HG03060 (cell line): ENCODE measurements around the gene SYCP2L.
"Not testable (repeated sequence)": the region's sequence is repeated elsewhere in the genome, so short reads cannot be mapped to it uniquely, and the experiment has no call there.

Experiments used
- ATAC-seq: cut with Tn5 transposase; IDR thresholded peaks from one replicate; pipeline ENCODE4 v1.9.1; 2021; ENCODE audit warnings: low read depth, moderate number of reproducible peaks; ENCODE audit not compliant: unreplicated experiment

SYCP2L gene

GRCh38 chr6:10886691-10887502, at the start of gene SYCP2L:
TSS of gene SYCP2L (plus strand) at chr6:10887052. CDS start at chr6:10887127, 75 bp downstream.
- peak; percentile 37 for ATAC-seq

- ATAC-seq: no peak
Observed at GRCh38 chr6:10837622-10837994, 49.2 kb upstream of the SYCP2L start.

- ATAC-seq: peak; percentile 69
Observed at GRCh38 chr6:10837995-10838793, 48.7 kb upstream of the SYCP2L start, which contains the start of gene MAK. TSS of gene MAK (minus strand) at chr6:10838539. CDS start at chr6:10830648, 7,891 bp downstream.

- ATAC-seq: peak; percentile 56
Observed at GRCh38 chr6:10838794-10839333, 48.0 kb upstream of the SYCP2L start.

- ATAC-seq: no peak
Observed at GRCh38 chr6:10843554-10843953, 43.3 kb upstream of the SYCP2L start.

- ATAC-seq: no peak
Observed at GRCh38 chr6:10847684-10848083, 39.2 kb upstream of the SYCP2L start.

GRCh38 chr6:10849901-10850300, 37.0 kb upstream of the SYCP2L start:
- no peak for ATAC-seq

GRCh38 chr6:10850728-10851127, 36.1 kb upstream of the SYCP2L start:
- no peak for ATAC-seq

- no peak for ATAC-seq
Observed at GRCh38 chr6:10852361-10852960, 34.4 kb upstream of the SYCP2L start.

- not testable (repeated sequence) for ATAC-seq
Observed at GRCh38 chr6:10853849-10854300, 33.0 kb upstream of the SYCP2L start.

GRCh38 chr6:10854922-10855632, 31.8 kb upstream of the SYCP2L start:
- no peak for ATAC-seq

GRCh38 chr6:10857259-10857658, 29.6 kb upstream of the SYCP2L start:
- no peak for ATAC-seq

- no peak for ATAC-seq
Observed at GRCh38 chr6:10861086-10861485, 25.8 kb upstream of the SYCP2L start.

- no peak for ATAC-seq
Observed at GRCh38 chr6:10862361-10862760, 24.5 kb upstream of the SYCP2L start.

- not testable (repeated sequence) for ATAC-seq
Observed at GRCh38 chr6:10863031-10863430, 23.8 kb upstream of the SYCP2L start.

GRCh38 chr6:10866709-10867108, 20.1 kb upstream of the SYCP2L start:
- not testable (repeated sequence) for ATAC-seq

GRCh38 chr6:10867952-10868351, 18.9 kb upstream of the SYCP2L start:
- ATAC-seq: no peak

GRCh38 chr6:10873374-10873773, 13.5 kb upstream of the SYCP2L start:
- no peak for ATAC-seq

GRCh38 chr6:10874207-10874606, 12.6 kb upstream of the SYCP2L start:
- ATAC-seq: no peak

GRCh38 chr6:10875026-10875425, 11.8 kb upstream of the SYCP2L start:
- ATAC-seq: no peak
